Left forelimb (tissue), 1 donor: Measurements from ENCODE around the gene PIF1.
"Not testable (repeated sequence)": the region's sequence is repeated elsewhere in the genome, so short reads cannot be mapped to it uniquely, and the experiment has no call there.

Experiments used
- DNase-seq: peaks from one replicate; pipeline ENCODE4 v3.0.0-alpha.2; 2018; ENCODE audit warnings: low spot score

The PIF1 gene

DNA sequence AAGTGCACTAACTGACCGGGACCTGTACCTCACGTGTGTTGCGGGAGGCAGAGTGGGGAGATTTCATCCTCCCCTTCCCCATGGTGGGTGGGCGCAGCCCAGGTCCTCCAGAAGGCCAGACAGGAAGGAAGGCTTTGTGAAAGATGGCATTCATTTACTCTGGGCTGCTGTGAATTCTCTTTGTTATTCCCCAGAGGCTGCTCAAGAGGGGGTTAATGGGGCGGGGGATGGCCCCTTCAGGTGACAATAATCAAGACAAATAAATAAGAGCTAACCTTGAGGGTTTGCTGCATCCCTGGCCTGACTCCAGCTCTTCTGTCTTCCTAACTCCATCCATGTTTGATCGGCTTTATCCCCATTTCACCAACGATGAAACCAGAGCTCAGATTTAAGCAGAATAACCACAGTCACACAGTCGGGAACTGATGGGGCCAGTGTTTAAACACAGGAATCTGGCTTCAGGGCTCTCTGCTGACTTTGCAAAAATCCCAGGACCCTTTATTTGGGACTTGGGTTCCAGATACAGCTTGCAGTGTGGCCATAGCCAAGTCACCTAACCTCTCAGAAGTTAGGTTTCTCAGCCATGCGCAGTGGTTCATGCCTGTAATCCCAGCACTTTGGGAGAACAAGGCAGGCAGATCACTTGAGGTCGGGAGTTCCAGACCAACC is 16.5 kb downstream of the PIF1 start:
- DNase-seq: no peak

DNA sequence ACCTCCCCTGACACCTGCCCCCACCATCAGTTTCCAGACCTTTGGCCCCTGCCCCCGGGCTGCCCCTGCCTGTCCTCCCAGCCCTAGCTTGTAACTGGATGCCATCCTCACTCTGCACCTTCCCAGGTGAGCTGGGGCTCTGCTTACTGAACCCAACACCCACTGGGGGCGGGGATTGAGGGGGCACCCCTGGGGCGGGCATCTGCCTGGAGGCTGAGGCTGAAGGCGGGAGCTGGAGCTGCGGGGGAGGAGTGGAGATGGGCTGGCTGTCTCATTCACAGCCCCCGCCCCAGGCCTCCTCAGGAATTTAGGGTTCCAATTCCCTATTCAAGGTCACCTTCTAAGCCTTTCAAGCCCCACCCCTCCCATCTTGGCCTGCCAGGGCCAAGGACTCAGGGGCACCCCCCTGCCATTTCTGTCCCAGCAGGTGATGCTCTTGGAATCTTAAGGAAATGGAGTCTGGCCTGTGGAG is 17.7 kb downstream of the PIF1 start:
- DNase-seq: no peak

DNA sequence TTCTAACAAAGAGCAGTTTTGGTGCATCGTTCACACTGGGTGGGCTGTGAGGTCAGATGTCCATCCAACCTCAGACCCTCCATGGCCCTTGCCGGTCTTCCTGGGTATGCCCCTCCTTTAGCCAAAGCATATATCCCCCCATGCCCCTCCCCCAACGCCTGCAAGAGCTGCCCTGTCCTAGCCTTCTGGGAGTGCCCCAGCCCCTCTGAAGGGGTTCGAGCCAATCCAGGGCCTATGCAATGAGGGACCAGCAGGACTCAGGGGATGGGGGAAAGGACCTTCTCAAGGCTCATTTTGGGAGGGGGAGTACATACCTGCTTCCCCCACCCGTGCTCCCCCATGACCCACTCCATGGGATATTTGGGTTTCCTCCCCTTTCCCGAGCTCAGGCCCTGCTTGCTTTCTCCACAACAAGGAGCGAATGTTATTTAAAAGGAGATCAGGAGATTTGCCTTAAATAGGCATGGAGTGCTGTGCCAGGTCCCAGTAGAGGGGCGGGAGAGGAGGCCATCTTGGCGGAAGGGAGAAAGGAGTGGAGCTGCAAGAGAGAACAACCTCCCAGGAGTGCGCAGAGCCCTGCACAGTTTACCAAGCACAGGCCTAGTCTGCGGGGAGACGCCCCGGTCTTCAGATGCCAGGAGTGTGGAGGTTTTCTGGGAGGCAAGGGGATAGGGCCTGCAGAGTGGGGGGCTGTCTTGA is 18.2 kb downstream of the PIF1 start:
- no peak for DNase-seq

DNA sequence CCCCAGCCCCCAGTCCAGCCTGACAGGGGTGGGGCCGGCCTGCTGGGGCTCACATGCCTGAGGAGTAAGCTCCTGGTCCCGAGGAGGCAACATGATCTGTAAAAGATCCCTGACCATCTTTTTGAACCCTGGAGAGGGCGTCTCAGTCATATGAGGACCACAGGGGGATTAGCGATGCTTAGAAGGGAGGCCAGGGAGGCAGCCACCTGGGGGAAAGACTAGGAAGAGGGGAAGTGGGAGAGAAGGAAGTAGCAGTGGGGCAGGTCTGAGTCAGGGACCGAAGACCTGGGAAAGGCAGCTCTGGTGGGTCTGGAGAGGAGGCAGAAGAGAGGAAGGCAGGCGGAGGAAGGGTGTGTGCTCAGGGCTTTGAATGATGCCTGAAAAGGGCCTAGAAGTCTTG is 18.9 kb downstream of the PIF1 start:
- no peak for DNase-seq

DNA sequence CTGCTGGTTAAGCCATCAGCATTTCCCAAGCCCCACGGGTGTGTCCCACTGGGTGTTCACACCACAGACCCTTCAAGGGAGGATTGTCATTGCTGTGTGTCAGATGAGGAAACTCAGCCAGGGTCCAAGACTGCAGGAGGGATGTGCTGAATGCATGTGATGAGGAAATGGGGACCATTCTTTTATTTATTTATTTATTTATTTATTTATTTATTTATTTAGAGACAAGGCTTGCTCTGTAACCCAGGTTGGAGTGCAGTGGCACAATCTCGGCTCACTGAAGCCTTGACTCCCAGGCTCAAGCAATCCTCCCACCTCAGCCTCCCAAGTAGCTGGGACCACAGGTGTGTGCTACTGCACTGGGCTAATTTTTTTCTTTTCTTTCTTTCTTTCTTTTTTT is 20.8 kb downstream of the PIF1 start:
- DNase-seq: no peak

DNA sequence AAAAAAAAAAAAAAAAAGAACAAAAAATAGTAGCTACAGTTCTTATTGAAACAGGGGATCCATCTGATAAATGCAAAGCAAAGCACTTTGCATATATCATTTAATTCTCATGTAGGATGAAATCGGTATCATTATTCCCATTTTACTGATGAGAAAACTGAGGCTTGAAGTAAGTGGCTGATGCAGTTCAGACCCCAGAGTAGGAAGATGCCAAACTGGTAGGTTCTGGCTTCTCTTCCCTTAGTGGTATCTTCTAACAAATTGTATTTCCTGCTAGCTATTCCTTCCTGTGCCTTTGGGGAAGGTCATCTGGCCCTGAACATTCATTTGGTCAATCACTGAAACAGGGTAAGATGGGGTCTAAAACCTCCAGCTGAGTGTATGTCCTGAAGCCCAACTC is 21.9 kb downstream of the PIF1 start:
- no peak for DNase-seq

DNA sequence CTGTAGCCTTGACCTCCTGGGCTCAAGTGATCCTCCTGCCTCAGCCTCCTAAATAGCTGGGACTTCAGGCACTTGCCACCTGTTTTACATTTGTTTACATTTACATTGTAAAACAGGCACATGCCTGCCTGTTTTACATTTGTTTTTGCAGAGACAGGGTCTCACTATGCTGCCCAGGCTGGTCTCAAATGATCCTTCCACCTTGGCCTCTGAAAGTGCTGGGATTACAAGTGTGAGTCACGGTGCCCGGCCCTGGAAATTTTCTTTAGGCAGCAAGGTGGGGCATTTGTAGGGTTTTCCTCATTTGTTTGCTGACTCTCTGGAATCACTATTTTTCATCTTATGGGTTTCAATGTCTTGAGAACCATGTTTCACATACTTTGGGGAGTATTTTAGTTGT is 25.0 kb downstream of the PIF1 start:
- no peak for DNase-seq

DNA sequence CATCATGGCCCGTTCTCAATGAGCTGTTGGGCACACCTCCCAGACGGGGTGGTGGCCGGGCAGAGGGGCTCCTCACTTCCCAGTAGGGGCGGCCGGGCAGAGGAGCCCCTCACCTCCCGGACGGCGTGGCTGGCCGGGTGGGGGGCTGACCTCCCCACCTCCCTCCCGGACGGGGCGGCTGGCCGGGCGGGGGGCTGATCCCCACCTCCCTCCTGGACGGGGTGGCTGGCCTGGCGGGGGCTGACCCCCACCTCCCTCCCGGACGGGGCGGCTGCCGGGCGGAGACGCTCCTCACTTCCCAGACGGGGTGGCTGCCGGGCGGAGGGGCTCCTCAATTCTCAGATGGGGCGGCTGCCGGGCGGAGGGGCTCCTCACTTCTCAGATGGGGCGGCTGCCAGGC is 26.5 kb downstream of the PIF1 start:
- not testable (repeated sequence) for DNase-seq

DNA sequence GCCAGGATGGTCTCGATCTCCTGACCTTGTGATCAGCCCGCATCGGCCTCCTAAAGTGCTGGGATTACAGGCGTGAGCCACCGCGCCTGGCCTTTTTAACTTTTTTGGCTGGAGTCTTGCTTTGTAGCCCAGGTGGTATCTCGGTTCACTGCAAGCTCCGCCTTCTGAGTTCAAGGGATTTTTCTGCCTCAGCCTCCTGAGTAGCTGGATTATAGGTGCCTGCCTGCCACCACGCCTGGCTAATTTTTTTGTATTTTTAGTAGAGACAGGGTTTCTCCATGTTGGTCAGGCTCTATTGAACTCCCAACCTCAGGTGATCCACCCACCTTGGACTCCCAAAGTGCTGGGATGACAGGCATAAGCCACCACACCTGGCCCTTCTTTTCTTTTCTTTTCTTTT is 29.5 kb downstream of the PIF1 start:
- not testable (repeated sequence) for DNase-seq

DNA sequence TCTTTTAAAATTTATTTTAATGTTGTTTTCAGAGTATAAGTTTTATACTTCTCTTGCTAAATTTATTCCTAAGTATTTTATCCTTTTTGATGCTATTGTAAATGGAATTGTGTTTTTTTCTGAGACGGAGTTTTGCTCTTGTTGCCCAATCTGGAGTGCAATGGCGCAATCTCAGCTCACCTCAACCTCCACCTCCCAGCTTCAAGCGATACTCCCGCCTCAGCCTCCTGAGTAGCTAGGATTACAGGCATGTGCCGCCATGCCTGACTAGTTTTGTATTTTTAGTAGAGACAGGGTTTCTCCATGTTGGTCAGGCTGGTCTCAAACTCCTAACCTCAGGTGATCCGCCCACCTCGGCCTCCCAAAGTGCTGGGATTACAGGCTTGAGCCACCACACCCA is 30.1 kb downstream of the PIF1 start:
- DNase-seq: not testable (repeated sequence)

DNA sequence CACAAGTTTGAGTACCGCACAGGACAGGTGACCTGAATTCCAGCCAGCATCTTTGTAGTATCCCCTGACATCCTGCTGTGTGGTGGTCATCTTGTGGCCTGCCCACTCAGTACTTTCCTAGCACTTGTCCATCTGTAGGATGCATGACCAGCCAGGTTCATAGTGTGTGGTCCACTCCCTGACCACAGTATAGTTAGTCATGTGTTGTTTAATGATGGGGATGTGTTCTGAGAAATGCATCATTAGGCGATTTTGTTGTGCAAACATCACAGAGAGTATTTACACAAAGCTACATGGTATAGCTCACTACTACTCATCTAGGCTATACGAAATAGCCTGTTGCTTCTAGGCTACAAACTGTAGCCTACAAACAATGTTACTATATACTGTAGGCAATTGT is 33.2 kb downstream of the PIF1 start:
- no peak for DNase-seq

DNA sequence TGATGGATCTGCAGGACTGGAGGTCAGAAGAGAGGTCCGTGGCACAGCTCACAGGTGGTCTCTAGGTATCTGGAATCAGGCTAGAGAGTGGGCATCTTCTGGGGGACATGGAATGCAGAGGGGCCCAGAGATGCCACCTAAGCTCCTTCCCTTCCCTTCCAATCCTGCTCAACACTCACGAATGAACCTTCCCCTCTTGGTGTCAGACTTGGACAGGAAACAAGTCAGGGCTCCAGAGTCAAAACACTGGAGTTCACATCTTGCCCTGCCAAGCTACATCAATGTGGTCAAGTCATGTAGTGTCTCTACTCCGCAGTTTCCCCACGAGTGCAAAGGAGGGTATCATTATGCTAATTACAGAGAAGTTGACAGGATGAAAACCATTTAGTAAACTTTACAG is 34.0 kb downstream of the PIF1 start:
- DNase-seq: no peak

DNA sequence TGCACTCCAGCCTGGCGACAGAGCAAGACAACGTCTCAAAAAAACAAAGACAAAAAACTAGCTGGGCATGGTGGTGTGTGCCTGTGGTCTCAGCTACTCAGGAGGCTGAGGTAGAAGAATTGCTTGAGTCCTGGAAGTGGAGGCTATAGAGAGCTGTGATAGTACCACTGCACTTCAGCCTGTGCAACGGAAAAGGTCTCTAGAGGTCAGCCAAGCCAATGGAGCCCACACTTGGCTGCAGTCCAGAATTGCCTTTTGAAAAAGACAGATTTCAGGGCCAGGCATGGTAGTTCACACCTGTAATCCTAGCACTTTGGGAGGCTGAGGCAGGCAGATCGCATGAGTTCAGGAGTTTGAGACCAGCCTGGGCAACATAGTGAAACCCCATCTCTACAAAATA is 41.7 kb downstream of the PIF1 start:
- no peak for DNase-seq

DNA sequence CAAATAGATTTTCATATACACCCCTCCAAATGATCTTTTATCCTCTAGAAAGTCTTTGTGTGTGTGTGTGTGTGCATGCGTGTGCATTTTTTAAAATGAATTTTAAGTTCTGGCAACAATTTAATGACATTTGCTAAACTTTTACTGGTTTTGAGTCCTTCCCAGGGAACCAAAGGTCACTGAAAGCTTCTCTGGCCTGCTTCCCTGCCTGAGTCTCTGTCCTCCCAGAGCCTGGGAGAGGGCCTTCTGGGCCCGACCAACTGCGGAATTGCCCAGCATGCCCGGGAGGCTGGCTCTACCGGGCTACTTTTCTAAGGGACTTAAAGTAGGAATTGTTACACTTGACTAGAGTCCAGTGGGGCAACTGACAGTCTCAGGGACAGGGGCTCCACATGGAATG is 42.7 kb downstream of the PIF1 start:
- DNase-seq: no peak

DNA sequence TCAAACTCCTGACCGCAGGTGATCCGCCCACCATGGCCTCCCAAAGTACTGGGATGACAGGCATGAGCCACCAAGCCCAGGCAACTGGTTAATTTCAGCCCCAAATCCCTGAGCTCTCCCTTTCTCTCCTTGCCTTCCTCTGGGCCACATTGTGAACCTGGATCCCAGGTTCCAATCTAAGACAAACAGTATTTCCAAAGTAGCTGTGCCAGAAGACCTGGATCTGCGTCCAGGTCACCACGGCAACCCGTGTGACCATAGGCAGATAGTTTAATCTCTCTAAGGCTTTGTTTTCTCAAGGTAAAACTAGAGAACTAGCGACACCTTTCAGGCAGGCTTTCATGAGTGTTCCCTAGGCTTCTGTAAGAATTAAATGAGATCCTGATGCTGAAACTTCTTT is 44.1 kb downstream of the PIF1 start:
- DNase-seq: no peak

DNA sequence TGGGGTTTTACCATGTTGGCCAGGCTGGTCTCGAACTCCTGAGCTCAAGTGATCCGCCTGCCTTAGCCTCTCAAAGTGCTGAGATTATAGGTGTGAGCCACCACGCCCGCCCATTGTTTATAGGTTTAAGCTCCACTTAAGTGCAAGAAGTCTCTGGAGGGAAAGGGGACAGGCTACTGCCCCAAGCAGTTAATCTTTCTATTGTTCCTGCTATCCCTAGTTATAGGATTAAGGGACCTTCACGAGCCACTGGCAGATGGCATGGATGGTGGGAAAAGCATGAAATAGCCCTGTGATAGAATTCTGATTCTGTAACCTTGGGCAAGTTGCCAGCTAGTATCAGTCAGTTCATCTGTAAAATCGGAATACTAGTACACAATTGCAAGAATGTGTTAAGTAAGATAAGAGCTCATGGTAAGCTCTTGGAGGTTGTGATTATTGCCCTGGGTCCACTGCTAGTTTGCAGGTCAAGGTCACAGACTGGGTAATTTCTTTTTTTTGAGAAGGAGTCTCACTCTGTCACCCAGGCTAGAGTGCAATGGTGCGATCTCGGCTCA is 44.8 kb downstream of the PIF1 start:
- DNase-seq: no peak

DNA sequence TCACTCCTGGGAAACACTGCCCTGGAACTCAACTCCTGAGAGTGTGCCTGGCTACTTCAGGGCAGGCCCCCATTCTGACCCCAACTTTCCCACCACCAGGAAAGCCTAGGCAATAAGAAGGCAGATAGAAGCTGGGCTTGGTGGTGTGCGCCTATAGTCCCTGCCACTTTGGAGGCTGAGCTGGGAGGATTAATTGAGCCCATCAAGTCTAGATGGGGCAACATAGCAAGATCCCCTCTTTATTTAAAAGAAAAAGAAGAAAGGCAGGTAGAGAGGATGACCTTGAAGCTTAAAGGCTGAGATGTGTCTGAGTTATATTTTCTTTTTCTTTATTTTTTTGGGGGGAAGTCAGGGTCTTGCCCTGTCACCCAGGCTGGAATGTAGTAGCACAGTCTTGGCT is 45.8 kb downstream of the PIF1 start:
- no peak for DNase-seq

DNA sequence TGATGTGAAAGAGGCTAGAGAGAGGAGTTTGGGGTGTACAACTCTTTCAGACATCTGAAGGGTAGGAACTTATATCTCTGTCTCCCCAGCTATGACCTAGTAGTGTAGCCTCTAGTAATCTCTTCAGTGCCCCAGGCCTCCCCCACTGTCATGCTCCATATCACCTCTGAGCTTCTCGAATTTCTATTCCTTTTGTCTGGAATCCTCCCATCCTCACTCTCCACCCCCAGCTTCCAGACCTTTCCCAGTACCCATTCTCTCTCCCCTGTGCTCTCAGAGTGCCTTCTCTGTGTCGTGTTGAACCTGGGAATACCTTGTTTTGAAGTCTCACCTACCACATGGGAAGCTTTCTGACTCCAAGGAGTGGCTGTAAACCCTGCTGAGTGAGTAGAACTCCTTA is 46.4 kb downstream of the PIF1 start:
- DNase-seq: no peak

DNA sequence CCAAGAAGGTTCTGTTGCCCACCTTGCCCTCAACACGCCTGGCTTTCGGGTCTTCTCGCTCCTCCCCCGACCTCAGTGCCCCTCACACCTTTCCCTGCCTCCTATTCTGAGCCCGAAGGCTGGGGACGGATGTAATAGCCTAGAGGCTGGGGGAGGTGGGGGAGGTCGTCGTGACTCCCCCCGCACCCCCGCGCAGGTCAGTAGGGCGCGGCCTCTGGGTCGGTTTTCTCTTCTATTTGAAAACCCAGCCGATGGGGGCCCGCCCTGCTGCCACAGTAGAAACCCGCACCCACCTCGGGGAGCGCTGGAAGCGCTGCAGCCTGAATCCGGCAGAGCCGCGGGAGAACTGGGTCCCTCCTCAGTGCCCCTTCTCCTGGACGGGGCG is 49.1 kb downstream of the PIF1 start:
- DNase-seq: no peak

DNA sequence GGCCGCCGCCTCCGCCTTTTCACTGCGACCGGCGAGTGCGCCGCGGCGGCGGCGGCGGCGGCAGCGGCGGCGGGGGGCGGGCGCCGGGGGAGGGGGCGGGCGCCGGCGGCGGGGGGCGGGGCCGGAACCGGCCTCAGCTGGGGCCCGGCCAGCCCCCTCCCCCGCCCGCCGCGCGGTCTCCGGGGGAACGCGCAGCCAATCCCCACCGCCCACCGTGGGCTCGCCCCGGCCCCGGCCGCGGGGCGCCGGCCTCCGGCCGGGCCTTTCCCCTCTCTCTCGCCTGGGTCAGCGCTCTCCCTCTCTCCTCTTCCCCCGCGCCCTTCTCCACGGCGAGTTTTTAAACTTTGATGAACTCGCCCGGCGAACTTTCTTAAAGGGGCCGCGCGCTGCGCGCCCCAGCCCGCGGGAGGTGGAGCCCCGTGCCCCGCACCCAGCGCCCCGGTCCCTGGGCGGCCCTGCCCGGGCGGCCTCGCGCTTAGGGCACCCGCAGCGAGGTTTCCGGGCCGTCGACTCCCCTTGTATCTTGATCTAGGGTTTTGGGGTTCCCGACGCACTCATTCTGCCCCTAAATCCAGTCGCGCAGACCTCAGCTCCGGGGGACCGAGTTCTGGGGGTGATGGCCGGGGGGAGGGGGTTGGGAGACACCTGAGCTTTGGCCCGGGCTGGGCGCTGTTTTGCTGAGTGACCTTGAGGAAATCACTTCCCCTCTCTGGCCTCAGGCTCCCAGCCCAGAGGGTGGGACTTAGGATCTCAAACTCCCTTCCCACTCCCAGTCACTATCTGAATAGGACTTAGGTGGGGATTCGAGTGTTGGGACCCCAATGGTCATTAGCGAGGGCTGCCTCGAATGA is 49.7 kb downstream of the PIF1 start, which contains the start of gene RBPMS2:
RBPMS2 (minus strand) TSS at position 39 of the 851 bp plus-strand sequence. CDS start 270 bp downstream, outside the sequence.
- DNase-seq: peak; percentile 70

DNA sequence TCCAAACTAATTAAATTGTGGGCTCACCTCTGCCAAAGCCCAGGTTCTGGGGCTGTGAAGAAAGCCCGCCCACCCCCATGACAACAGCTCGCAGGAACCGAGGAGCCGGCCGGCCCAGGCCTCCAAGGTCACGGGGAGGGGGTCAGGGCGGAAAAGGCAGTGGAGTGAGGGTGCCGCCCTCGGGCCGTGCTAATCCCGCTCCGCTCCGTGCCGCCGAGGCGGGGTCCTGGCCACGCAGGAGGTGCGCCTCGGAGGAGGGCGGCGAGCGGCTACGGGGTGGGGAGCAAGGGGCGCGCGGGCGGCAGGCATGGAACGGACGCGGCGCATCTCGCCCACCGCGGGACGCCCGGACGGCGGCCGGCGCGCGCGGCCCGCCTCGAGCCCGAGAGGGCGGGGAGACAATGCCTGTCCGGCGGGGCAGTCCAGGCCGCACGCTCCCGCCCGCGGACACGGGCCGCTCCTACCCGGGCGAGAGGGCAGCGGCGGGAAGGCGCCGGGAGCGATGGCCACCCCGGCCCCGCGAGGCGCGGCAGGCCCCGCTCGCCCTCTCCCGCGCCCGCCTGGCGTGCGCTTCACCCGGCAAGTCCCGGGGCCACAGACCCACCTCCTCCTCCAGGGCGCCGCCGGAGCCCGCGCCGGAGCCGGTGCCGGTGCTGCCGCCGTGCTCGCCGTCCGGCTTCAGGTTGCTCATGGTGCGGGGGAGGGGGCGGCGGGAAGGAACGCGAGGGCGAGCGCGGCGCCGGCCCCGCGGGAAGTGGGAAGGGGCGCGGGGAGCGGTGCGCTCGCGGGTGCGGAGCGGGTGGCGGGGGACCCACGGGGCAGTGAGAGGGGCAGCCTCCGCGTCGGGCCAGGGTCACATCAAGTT is 50.6 kb downstream of the PIF1 start:
- DNase-seq: peak; percentile 72
